ENCODE measurements around the gene CCDC184.

CCDC184 gene

DNA sequence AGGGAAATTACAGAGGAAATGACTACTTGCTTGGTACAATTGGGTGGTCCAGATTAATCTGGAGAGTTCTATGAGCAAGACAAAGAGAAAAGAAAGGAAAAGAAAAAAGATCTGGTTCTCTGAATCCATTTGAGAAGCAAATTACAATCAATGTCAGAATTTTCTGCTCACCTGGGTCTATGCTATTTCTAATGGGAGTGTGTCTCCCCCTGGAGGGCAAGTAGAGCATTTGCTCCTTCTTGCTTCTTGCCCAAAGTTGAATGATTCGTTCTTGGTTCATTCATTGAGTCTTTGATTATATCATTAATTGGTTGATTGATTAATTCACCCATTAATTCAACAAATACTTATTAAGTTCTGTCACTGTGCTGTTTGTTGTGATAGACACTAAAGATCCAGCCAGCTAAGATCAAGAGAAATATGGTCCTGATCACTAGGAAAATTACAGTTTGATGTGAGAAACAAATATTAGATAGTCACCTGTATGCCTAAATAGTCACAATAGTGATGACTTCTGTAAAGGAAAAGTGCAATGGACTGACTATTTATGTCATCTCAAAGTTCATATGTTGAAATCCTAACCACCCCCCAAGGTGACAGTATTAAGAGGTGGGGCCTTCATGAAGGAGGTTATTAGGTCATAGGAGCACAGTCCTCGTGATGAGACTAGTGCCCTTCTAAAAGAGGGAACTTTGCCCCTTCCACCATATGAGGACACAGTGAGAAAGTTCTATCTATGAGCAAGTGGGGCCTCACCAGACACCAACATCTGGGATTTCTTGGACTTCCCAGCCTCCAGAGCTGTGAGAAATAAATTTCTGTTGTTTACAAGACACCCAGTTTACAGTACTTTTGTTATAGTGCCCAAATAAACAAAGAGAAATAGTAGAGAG is 18.1 kb upstream of the CCDC184 start:
- TF ChIP-seq, protein P1, sequence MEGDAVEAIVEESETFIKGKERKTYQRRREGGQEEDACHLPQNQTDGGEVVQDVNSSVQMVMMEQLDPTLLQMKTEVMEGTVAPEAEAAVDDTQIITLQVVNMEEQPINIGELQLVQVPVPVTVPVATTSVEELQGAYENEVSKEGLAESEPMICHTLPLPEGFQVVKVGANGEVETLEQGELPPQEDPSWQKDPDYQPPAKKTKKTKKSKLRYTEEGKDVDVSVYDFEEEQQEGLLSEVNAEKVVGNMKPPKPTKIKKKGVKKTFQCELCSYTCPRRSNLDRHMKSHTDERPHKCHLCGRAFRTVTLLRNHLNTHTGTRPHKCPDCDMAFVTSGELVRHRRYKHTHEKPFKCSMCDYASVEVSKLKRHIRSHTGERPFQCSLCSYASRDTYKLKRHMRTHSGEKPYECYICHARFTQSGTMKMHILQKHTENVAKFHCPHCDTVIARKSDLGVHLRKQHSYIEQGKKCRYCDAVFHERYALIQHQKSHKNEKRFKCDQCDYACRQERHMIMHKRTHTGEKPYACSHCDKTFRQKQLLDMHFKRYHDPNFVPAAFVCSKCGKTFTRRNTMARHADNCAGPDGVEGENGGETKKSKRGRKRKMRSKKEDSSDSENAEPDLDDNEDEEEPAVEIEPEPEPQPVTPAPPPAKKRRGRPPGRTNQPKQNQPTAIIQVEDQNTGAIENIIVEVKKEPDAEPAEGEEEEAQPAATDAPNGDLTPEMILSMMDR (conservative IDR thresholded peaks at IDR 0.05), result peak; percentile 96
- TF ChIP-seq ZFX (IDR thresholded peaks at IDR 0.05), result no peak
- H3K27ac ChIP-seq, result no peak overlapping the region

DNA sequence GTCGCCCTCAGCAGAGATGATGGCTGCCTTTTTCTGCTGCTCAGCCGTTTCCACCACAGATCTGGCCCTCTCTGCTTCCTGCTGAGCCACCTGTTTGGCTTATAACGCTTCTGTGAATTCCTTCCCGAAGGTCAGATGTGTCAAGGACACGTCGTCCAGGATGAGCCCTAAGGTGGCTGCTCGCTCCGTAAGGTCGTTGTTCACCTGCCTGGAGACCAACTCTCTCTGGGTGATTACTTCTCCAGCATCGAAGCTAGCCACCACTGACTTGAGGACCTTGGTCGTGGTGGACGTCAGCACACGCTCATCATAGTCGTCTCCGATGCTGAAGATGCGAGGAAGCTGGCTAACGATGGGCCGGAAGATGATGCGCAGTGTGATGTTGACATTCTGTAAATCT is 14.4 kb upstream of the CCDC184 start:
- TF ChIP-seq, protein P1 (conservative IDR thresholded peaks at IDR 0.05), result no peak
- no peak for TF ChIP-seq ZFX (IDR thresholded peaks at IDR 0.05)

GRCh38 chr12:48175613-48176416 is 7.6 kb upstream of the CCDC184 start:
- TF ChIP-seq, protein P1 (conservative IDR thresholded peaks at IDR 0.05), result no peak
- no peak for TF ChIP-seq ZFX (IDR thresholded peaks at IDR 0.05)
- H3K27ac ChIP-seq, result no peak overlapping the region

More for the DNA sequence above, 14.4 kb upstream of the CCDC184 start:
- H3K27ac ChIP-seq, result no peak overlapping the region

- H3K27ac ChIP-seq, result no peak overlapping the region
These were observed 7.1 kb upstream of the CCDC184 start for GRCh38 chr12:48176417-48176751.

GRCh38 chr12:48177982-48178381 is 5.5 kb upstream of the CCDC184 start:
- no peak overlapping the region for H3K27ac ChIP-seq
- no peak for TF ChIP-seq ZFX (IDR thresholded peaks at IDR 0.05)
- TF ChIP-seq, protein P1 (conservative IDR thresholded peaks at IDR 0.05), result no peak

More at GRCh38 chr12:48176417-48176751, 7.1 kb upstream of the CCDC184 start:
- no peak for TF ChIP-seq ZFX (IDR thresholded peaks at IDR 0.05)
- TF ChIP-seq, protein P1 (conservative IDR thresholded peaks at IDR 0.05), result no peak

GRCh38 chr12:48179466-48179865 is 4.0 kb upstream of the CCDC184 start:
- TF ChIP-seq, protein P1 (conservative IDR thresholded peaks at IDR 0.05), result no peak
- TF ChIP-seq ZFX (IDR thresholded peaks at IDR 0.05), result no peak
- no peak overlapping the region for H3K27ac ChIP-seq

- TF ChIP-seq, protein P1 (conservative IDR thresholded peaks at IDR 0.05), result no peak
- no peak for TF ChIP-seq ZFX (IDR thresholded peaks at IDR 0.05)
- no peak overlapping the region for H3K27ac ChIP-seq
These were observed 3.0 kb upstream of the CCDC184 start for GRCh38 chr12:48180424-48180823.
